Epidermal melanocyte (primary cell): Measurements from ENCODE around the gene DPEP2.
"Not testable (repeated sequence)": the region's sequence is repeated elsewhere in the genome, so short reads cannot be mapped to it uniquely, and the experiment has no call there.

ENCODE experiments used
- DNase-seq: peaks from one replicate; pipeline ENCODE4 v3.0.0; 2011; ENCODE audit warnings: low spot score; ENCODE audit not compliant: insufficient read length

Gene DPEP2

GRCh38 chr16:67977005-67977404, 22.3 kb downstream of the DPEP2 start:
- DNase-seq = no peak

- DNase-seq = no peak
These were observed 23.1 kb downstream of the DPEP2 start for GRCh38 chr16:67976205-67976604.

- no peak for DNase-seq
These were observed 23.8 kb downstream of the DPEP2 start for GRCh38 chr16:67975321-67976105.

- not testable (repeated sequence) for DNase-seq
These were observed 27.0 kb downstream of the DPEP2 start for GRCh38 chr16:67972285-67972684.

- DNase-seq = no peak
These were observed 28.2 kb downstream of the DPEP2 start for GRCh38 chr16:67971111-67971510.

- DNase-seq = no peak
These were observed 29.8 kb downstream of the DPEP2 start for GRCh38 chr16:67969254-67970039.

GRCh38 chr16:67968400-67969253, 30.7 kb downstream of the DPEP2 start, which contains the start of gene SLC12A4:
SLC12A4 (minus strand) TSS chr16:67968637; CDS start chr16:67968553, 84 bp downstream.
- DNase-seq = peak; percentile 96

GRCh38 chr16:67967958-67968399, 31.3 kb downstream of the DPEP2 start:
- no peak for DNase-seq

GRCh38 chr16:67967183-67967957, 31.9 kb downstream of the DPEP2 start:
- no peak for DNase-seq

GRCh38 chr16:67966549-67967182, 32.6 kb downstream of the DPEP2 start:
- DNase-seq = no peak

- no peak for DNase-seq
These were observed 33.4 kb downstream of the DPEP2 start for GRCh38 chr16:67965668-67966548.

- no peak for DNase-seq
These were observed 34.7 kb downstream of the DPEP2 start for GRCh38 chr16:67964477-67965131.

- no peak for DNase-seq
These were observed 35.5 kb downstream of the DPEP2 start for GRCh38 chr16:67963662-67964321.

- DNase-seq = no peak
These were observed 36.0 kb downstream of the DPEP2 start for GRCh38 chr16:67963292-67963661.

- DNase-seq = no peak
These were observed 37.1 kb downstream of the DPEP2 start for GRCh38 chr16:67962135-67962534.

GRCh38 chr16:67961551-67961957, 37.7 kb downstream of the DPEP2 start:
- no peak for DNase-seq

- no peak for DNase-seq
These were observed 39.6 kb downstream of the DPEP2 start for GRCh38 chr16:67959536-67960329.
